Measurements from ENCODE around the gene RTP5.
A peak's percentile ranks its signal among the peaks of the same experiment; 100 is the strongest.

The RTP5 gene

DNA sequence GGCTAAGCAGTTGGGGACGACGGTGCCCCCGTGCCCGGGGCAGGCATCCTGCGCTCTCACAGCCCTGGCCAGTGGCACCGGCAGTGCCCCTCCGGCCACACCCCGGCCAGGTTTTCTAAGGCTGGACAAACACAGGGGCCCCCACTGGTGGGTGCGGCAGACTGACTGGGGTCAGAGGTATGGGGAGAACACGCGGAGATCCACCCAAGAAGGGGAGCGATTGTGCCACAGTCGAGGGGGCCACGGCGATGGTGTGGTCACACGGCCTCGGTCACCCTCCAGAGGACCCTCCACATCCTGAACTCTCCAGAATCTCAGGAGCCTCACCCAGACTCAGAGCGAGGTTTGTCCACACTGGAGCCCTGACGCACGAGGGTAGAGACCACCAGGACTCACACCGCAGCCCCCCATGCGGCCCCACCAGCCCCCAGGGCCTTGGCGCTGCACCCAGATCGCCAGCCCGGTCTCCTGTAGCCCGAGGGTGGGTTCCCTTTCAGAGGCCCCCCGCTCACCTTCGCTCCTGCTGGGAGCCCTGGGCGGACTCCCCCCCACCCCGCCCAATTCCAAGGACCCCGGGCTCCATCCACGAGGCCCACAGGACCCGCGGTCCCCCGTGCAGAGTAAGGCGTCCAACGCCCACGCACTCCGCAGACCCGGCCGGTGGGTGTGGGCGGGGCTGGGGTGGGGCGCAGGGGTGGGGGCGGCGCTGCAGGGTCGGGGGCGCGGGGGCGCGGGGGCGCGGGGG lies 26.0 kb upstream of the RTP5 start:
- no peak for DNase-seq (ENCODE audit: low spot score)

DNA sequence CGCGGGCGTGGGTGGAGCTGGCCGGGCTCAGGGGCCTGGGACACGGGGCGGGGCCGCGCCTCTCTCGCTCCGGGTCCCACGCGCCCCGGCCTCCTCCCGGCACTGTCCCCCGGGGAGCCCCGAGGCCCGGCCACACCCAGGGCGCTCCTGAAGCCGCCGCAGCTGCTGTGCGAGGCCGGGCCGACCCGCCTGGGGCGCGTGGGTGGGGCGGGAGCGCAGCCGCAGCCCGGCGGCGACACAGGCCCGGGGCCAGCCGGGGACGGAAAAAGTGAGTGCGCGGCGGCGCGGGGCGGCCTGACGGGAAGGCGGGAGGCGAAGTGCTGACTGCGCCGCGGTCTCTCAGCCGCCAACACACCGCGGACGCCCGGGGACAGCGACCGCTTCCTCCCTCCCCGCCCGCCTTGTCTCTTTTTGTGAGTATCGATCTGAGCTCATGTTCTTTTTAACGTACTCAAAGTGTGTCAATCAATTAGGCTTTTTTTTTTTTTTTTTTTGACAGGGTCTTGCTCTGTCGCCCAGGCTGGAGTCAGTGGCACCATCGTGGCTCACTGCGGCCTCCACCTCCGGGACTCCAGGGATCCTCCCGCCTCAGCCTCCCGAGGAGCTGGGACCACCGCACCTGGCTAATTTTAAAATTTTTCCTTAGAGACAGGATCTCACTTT lies 25.3 kb upstream of the RTP5 start:
- DNase-seq (ENCODE audit: low spot score), result peak; percentile 65

DNA sequence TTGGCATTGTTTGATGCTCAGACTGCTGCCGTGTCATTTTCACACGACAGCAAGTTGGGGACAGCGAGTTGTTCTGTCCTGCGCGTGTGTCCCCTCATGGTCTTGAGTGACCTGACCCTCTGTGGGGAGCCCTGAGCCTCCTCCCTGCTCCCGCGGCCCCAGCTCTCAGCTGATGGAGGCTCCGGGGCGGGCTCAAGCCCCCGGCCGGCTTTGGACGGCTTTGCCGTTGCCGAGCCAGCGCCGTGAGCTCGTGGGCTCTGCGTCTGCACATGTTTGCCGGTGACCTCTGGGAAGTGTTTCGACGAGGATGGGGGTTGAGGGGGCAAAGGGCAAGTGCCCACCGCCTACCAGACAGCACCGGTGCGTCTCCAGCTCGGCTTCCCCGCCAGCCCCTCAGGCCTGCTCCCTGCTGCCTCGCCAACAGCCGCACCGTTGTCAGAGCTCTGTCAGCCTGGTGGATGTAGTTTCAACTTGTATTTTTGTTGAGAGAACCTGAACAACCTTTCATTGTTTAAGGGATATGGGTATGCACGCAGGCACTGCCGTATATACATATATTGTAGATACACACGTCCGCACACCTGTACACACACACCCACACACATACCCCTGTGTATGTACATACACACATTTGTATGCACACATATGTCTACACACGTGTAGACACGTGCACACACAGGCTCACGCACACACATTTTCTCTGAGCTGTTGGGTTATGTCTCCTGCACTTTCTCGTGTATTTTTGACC lies 24.5 kb upstream of the RTP5 start:
- no peak for DNase-seq (ENCODE audit: low spot score)

DNA sequence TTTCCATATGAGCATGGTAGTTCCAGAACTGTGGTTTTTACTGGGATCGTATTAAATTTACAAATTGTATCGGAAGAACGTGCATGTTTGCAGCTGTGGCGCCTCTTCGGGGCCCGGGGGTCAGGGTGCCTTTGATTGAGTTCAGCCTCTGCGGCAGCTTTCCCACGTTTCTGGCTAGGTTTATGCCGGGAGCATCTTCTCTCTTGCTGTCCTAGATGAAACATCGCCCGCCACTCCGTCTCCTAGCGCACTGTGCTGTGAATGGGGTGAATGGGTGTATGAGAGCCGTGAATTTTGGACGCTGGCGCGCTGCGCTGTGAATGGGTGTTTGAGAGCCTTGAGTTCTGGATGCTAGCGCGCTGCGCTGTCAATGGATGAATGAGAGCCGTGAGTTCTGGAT lies 23.1 kb upstream of the RTP5 start:
- no peak for DNase-seq (ENCODE audit: low spot score)

DNA sequence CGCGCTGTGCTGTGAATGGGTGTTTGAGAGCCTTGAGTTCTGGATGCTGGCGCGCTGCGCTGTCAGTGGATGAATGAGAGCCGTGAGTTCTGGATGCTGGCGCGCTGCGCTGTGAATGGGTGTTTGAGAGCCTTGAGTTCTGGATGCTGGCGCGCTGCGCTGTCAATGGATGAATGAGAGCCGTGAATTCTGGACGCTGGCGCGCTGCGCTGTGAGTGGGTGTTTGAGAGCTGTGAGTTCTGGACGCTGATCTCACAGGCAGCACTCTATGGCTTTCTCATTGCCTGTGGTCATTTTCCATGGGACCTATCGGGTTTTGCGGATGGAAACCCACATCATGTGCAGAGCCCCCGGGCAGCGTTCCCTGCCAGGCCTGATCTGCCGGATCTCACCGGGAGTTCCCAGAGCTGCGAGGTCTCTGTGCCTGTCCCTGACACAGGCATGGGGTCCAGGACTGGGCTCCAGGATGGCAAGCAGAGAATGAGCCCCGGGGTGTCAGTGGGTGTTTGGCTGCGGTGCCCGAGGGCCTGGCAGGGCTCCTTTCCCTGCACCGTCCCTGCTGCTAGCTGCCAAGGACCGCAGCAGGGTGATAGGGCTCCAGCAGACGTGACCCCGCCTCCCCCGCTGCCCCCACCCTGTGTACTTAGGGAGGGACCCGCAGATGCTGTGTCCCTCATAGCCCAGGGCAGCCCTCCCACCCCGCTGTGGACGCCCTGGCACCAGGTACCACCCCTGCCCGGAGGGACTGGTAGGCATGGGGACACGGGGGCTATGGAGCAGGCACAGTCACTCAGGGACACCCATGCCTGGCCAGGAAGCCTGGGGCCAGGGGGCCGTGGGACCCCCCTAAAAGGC lies 20.5 kb upstream of the RTP5 start:
- no peak for DNase-seq (ENCODE audit: low spot score)

DNA sequence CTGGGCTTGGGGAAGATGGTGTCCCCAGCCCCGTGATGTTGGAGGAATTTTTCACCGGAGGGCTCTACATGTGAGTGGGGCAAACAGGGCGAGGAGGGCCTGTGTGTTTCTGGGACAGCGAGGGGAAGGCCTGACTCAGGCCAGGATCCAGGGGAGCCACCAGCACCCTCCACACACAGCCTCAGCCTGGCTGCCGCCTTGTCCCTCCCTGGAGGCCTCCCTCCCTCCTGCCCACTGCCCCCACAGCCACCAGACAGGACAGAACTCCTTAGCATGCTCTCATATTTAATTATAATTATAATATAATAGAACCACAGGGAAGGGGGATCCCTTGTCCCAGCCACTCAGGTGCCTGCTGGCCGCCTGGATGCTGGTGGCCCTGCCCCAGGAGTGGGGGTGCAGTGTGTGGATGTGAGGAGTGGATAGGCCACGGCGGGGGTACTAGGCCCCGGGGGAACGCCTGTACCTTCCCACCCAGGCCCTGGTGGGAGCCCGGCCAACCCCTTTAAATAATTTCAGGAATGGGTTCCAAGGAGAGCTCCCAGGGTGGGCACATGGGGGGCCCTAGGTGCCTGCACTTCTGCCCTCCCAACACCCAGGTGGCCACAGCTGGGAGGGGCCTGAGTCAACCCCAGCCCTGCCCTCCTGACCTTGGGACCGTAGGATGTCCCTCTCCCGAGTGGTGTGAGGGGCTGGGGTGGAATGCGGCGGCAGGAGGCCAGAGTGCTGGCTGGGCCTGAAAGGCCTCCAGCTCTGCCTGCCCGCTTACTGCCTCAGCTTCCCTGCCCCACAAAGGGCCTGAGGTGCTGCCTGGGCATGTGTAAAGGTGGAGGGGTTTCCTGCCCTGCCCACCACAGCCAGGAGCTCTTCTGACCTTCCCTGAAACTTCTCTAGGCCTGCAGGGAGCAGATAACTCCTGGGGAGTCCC lies 19.6 kb upstream of the RTP5 start:
- DNase-seq (ENCODE audit: low spot score), result no peak

DNA sequence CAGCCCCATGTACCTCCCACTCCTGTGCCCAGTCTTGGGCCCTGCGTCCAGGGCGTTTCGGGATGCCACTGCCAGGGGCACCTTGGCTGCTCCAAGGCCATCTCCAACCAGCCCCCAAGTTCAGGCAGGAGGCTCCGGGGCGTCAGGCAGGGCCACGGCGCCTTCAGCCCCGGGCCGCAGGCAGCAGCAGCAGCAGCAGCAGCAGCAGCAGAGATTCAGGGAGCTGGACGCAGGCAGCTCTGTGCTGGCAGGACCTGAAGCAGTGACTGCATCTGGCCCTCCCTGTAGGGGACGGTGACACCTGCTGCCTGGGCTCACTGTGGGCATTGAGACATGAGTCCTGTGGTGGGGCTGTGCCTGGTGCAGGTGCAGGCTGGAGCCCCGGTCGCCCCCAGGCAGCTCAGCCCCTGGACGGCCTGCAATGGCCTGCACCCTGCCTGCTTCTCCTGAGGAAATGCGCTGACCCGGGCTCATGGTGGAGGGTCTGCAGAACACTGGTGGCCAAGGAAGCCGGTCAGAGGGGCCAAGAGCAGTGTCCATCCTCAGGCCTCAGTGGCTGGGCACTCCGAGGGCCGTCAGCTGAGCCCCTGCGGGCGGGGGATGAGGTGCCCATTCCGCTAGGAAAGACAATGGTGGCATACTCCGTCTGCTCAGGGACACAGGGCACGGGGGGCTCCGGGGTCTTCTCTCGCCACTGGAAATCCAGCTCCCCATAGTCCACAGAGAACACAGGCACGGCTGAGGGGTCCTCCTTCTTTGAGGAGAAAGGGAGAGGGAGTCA lies 18.8 kb upstream of the RTP5 start:
- no peak for DNase-seq (ENCODE audit: low spot score)

DNA sequence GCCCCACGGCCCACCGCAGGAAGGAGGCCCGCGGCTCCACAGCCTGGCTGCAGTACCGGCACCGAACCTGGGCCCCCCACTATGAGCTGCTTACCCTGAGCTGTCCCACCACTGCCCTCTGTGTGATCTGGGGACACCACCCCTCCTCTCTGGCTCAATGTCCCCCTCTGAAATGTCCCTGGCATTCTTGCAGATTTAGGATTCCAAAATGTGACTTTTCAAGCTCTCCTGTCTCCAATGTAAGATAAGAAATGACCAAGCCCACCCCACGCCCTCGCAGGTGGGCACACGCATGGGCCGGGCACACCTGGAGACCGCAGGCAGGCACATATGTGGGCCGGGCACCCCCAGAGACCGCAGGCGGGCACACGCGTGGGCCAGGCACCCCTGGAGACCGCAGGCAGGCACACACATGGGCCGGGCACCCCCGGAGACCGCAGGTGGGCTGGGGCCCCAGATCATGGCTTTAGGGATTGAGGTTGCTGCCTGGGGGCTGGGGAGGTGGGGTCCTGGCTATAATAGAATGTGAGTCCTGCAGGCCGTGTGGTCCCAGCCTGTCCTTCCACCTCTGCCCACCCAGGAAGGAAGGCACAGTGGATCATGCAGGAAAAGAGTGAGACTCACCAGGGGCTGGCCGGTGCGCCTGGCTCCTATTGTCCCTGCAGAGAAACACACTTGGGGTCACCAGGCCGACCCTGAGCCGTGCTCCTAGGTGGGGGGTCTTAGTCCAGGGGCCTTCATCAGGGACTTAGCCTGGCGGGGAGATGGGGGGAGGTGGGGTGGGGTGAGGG lies 18.0 kb upstream of the RTP5 start:
- DNase-seq (ENCODE audit: low spot score), result no peak

DNA sequence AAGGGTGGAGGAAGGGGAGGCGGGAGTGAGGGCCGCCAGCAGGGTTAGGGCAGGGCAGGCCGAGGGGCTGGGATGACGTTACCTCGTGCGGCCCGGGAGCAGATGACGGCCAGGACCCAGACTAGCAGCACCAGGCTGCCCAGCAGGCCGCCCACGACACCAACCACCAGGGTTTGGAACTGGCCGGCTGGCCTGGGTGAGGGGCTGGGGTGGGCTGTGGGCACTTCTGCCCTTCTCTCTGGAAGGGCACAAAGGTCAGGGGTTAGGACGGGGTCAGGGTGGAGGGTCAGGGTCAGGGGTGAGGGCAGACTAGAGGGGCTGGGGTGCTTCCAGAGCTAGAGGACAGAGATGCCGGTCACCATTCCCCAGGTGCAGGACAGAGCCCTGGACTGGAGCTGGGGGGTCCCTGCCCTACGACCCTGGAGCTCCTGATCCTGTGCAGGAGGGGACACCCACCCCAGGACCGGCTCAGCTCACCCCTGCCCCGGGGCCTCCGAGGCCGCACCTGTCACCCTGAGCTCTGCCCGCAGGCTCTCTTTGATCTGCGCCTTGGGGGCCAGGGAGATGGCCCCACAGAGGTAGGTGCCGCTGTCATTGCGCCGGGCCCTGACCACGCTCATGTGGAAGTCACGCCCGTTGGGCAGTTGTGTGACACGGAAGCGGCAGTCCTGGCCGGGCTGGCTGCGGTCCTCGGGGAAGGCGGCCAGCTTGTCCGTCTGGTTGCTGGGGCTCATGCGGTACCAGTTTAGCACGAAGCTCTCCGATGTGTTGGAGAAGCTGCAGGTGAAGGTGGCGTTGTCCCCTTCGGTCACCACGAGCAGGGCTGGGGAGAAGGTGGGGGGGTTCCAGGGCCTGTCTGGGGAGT lies 17.2 kb upstream of the RTP5 start:
- DNase-seq (ENCODE audit: low spot score), result no peak

DNA sequence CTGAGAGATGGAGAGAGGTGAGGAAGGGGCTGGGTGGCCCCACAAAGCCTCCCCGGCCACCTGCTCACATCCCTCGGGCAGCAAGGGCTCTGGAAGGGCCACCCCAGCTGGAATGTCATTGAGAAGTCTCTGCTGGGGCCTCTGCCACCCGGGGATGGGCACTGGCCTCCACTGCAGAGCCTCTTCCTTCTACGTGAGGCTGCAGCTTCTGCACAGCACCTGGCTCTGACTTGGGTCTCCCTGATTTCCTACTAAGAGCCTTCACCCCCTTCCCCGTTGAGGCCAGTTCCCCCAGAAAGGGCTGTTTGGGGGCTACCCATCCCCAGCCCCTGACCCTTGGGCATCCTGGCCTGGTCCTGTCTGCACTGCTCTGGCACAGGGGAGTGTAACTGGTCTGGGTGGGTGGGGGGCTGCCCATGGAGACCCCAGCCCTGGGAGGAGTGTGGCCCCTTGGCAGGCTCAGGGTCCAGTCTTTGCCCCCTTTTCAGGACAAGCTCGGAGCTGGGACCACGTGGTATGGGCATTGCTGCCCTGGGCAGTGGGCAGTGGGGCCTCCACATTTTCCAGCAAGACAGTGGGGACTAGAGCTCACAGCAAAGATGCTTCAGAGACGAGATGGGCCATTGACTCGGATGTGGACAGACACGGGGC lies 16.4 kb upstream of the RTP5 start:
- DNase-seq (ENCODE audit: low spot score), result no peak

DNA sequence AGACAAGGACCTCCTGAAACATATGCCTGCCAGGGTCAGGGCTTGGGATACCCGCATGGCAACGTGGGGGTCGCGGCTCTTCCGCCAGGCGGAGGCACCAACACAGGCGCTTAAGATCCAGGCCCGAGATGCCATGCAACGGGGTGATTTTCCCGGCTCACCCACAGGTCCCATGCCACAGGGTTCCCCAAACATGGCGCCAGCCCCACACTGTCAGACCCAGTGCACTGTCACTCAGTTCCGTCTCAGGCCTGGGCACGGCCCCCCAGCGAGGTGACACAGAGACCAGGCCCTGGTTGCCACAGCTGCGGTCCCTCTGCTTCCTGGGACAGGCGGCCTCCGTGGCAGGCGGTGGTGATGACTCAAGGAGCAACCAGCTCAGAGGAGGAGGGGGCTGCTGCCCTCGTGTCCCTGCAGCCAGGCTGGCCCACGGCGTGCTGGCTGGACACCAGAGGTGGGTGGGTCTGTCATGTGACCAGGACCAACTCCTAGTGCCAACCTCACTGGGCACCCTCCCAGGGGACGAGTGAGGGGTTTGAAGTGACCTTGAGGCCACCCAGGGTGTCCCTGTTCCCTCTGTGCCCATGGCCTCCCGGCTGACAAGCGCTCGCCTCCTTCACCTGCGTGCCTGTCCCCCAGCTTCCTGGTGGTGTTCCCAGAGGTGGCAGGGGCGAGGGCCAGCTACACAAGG lies 15.7 kb upstream of the RTP5 start:
- no peak for DNase-seq (ENCODE audit: low spot score)

DNA sequence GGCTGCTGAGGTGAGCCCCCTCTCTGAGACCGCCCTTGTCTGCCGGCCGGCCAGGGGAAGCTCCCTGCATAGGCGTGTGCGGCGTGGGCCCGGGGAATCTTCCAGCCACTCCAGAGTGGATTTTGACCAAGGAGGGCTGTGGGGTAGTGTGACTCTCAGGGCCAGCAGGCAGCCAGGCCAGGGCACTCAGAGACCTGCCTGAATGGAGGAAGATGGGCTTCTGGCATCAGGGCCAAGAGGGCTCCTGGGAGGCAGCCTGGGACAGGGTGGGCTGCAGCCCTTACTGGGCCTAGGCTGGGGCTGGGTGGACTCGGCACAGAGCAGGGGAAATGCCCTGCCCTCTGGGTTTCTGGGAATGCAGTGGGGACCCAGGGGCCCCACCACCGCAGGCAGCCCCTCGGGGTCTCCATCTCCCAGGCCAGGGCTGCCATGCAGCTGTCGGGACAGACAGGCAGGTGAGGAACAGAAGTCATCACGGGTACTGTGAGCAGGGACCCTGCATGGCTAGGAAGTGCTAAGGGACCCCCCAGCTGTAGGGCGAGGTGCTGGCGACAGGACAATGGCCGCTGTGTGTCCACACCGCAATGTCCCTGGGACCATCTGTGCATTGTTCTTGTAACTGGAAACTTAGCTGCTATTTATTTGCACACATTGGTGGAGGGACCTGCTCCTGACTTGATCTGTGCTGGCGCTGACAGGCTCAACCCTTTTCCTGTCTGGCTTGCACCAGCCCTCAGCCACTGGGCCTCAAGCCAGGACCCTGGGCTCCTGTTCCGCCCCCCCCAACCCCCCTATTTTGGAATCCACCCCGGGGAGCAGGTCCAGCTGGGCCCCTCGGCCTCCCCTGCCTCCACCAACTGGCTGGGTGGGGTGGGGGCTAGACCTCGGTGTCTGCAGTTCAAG lies 14.9 kb upstream of the RTP5 start:
- DNase-seq (ENCODE audit: low spot score), result no peak

DNA sequence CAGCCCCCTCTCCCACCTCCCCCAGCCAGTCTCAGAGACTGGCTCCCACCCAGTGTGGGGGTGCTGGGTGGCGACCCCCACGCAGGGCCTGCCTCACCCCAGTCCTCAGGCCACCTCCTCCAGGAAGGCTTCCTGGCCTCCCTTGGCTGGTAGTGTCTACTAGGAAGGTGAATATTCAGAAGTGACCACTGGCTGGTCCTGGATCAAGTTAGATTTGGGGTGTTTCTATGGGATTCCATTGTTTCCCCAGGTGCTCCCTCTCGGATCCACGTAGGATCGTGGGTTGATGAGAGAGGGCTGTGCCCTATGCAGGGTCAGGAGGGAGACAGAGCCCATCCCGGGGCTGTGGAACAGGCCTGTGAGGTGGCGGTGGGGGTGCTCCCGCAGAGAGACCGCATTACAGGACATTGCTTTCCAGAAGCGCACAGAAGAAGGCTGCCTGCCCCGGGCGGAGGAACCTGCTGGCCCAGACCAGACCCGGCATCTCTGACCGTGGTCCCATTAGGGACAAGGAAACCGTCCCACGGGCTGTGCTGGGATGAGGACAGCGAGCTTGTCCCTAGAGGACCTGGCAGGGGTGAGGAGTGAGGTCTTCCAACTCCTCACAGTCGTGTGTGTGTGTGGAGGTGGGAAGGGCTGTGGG lies 14.2 kb upstream of the RTP5 start:
- no peak for DNase-seq (ENCODE audit: low spot score)

DNA sequence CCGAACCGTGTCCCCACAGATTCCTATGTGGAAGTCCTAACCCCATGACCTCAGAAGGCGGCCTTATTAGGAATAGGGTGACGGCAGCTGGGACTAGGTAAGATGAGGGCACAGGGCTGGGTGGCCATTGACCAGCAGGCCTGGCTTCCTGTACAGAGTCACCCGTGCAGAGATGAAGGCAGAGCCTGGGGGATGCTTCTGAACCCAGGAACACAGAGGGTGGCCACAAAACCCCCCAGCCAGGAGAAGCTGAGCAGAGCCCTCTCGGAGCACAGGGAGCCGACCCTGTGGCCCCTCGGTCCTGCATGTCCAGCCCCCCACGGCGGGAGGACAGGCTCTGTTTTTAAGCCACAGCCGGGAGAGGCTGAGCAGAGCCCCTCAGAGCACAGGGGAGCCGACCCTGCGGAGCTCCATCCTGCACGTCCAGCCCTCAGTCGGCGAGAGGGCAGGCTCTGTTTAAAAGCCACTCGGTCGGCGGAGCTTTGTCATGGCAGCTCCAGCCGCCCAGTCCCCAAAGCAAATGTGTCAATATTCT lies 13.6 kb upstream of the RTP5 start:
- no peak for DNase-seq (ENCODE audit: low spot score)

DNA sequence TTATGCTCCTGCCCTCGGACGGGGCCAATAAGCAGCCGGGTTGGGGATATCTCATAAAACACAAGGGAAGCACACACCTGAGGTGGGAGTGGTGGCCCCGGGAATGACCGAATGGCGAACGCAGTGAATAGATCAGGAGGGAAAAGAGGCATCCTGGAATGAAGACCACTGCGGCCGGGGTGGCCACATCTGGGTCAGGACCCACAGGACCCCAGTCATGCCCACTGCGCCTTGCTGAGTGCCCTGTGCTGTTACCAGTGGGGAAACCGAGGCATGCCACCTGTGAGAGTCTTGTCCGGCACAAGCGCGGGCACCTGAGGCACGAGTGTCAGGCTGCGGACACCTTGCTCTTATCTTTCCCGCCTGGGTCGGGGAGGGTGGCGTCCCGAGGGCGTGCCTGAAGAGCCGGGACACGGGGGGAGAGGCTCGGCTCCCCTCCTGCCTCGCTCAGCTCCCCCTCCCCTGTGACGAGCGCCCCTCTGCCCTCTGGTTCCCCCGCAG lies 12.4 kb upstream of the RTP5 start:
- DNase-seq (ENCODE audit: low spot score), result no peak

Measured in SW480 (cell line).